Measurements from ENCODE around the gene DDX42. TPM values are rescaled to one million over a fixed set of nuclear protein-coding genes. Genes with fewer than 3 reads are reported as not detected.

The DDX42 gene
- total and polyA plus RNA-seq, 2 of the 13 experiments (the other 11 are each of a cell fraction or from before 2014, with no cell fraction given), result 87.2 to 92.9 TPM

- TF ChIP-seq MTF2 (CRISPR knock-in tag; IDR thresholded peaks at IDR 0.05; ENCODE audit: borderline replicate concordance), result no peak; the same call in 1 of the 2 replicates
- TF ChIP-seq SMYD3 (CRISPR knock-in tag; IDR thresholded peaks at IDR 0.05), result no peak
- TF ChIP-seq PPARG (CRISPR knock-in tag; conservative IDR thresholded peaks at IDR 0.05), result 0 out of 2 replicates have a peak, but pooled peaks have one; percentile 29
- peak; percentile 54; the same call in 1 of the 2 replicates for TF ChIP-seq ZNF12 (CRISPR knock-in tag; IDR thresholded peaks at IDR 0.05)
- no peak for TF ChIP-seq FLYWCH1 (CRISPR knock-in tag; IDR thresholded peaks at IDR 0.05)
- peak; percentile 62 for TF ChIP-seq NCOA2 (CRISPR knock-in tag; IDR thresholded peaks at IDR 0.05)
- peak; percentile 96 for TF ChIP-seq ZNF430 (CRISPR knock-in tag; IDR thresholded peaks at IDR 0.05)
- TF ChIP-seq HNF1B (CRISPR knock-in tag; IDR thresholded peaks at IDR 0.05), result peak; percentile 80
- TF ChIP-seq, protein P1, sequence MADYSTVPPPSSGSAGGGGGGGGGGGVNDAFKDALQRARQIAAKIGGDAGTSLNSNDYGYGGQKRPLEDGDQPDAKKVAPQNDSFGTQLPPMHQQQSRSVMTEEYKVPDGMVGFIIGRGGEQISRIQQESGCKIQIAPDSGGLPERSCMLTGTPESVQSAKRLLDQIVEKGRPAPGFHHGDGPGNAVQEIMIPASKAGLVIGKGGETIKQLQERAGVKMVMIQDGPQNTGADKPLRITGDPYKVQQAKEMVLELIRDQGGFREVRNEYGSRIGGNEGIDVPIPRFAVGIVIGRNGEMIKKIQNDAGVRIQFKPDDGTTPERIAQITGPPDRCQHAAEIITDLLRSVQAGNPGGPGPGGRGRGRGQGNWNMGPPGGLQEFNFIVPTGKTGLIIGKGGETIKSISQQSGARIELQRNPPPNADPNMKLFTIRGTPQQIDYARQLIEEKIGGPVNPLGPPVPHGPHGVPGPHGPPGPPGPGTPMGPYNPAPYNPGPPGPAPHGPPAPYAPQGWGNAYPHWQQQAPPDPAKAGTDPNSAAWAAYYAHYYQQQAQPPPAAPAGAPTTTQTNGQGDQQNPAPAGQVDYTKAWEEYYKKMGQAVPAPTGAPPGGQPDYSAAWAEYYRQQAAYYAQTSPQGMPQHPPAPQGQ (CRISPR knock-in tag; IDR thresholded peaks at IDR 0.05; ENCODE audit: borderline replicate concordance), result no peak
- peak; percentile 92; the same call in 1 of the 2 replicates for TF ChIP-seq MZF1 (CRISPR knock-in tag; IDR thresholded peaks at IDR 0.05; ENCODE audit: borderline replicate concordance)
- peak; percentile 87 for TF ChIP-seq POLR2AphosphoS2 (IDR thresholded peaks at IDR 0.05; ENCODE audit: low read depth, low read length)
- TF ChIP-seq, protein P2, sequence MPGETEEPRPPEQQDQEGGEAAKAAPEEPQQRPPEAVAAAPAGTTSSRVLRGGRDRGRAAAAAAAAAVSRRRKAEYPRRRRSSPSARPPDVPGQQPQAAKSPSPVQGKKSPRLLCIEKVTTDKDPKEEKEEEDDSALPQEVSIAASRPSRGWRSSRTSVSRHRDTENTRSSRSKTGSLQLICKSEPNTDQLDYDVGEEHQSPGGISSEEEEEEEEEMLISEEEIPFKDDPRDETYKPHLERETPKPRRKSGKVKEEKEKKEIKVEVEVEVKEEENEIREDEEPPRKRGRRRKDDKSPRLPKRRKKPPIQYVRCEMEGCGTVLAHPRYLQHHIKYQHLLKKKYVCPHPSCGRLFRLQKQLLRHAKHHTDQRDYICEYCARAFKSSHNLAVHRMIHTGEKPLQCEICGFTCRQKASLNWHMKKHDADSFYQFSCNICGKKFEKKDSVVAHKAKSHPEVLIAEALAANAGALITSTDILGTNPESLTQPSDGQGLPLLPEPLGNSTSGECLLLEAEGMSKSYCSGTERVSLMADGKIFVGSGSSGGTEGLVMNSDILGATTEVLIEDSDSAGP (CRISPR knock-in tag; IDR thresholded peaks at IDR 0.05; ENCODE audit: borderline replicate concordance), result peak; percentile 94
- TF ChIP-seq KMT2A (CRISPR knock-in tag; IDR thresholded peaks at IDR 0.05), result peak; percentile 81
- TF ChIP-seq SNAPC5 (CRISPR knock-in tag; IDR thresholded peaks at IDR 0.05; ENCODE audit: borderline replicate concordance), result no peak
- no peak for TF ChIP-seq ZNF431 (CRISPR knock-in tag; IDR thresholded peaks at IDR 0.05; ENCODE audit: borderline replicate concordance, low read depth)
- no peak; the same call in 1 of the 2 replicates for TF ChIP-seq ZFP36L1 (CRISPR knock-in tag; IDR thresholded peaks at IDR 0.05)
- TF ChIP-seq, protein P3, sequence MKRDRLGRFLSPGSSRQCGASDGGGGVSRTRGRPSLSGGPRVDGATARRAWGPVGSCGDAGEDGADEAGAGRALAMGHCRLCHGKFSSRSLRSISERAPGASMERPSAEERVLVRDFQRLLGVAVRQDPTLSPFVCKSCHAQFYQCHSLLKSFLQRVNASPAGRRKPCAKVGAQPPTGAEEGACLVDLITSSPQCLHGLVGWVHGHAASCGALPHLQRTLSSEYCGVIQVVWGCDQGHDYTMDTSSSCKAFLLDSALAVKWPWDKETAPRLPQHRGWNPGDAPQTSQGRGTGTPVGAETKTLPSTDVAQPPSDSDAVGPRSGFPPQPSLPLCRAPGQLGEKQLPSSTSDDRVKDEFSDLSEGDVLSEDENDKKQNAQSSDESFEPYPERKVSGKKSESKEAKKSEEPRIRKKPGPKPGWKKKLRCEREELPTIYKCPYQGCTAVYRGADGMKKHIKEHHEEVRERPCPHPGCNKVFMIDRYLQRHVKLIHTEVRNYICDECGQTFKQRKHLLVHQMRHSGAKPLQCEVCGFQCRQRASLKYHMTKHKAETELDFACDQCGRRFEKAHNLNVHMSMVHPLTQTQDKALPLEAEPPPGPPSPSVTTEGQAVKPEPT (CRISPR knock-in tag; IDR thresholded peaks at IDR 0.05; ENCODE audit: low read depth), result peak; percentile 87; the same call in 1 of the 2 replicates
- TF ChIP-seq, protein P4, sequence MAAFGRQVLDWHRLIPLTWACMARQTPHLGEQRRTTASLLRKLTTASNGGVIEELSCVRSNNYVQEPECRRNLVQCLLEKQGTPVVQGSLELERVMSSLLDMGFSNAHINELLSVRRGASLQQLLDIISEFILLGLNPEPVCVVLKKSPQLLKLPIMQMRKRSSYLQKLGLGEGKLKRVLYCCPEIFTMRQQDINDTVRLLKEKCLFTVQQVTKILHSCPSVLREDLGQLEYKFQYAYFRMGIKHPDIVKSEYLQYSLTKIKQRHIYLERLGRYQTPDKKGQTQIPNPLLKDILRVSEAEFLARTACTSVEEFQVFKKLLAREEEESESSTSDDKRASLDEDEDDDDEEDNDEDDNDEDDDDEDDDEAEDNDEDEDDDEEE (CRISPR knock-in tag; IDR thresholded peaks at IDR 0.05), result peak; percentile 96
- no peak for TF ChIP-seq PLRG1 (conservative IDR thresholded peaks at IDR 0.05)
- peak; percentile 93 for TF ChIP-seq ZFYVE20 (CRISPR knock-in tag; IDR thresholded peaks at IDR 0.05; ENCODE audit: borderline replicate concordance, low read depth)
- TF ChIP-seq FOXC1 (CRISPR knock-in tag; IDR thresholded peaks at IDR 0.05; ENCODE audit: borderline replicate concordance), result peak; percentile 92
Observed at GRCh38 chr17:63827002-63827800, 53.2 kb downstream of the DDX42 start, which contains the start of the genes FTSJ3 and PSMC5 (continued).
